GM19467 (cell line): ENCODE data around the gene ZHX3.

ENCODE experiments used
- ATAC-seq: cut with Tn5 transposase; IDR thresholded peaks from one replicate; pipeline ENCODE4 v1.9.1; 2021; ENCODE audit warnings: mild to moderate bottlenecking, moderate library complexity; ENCODE audit not compliant: unreplicated experiment

The ZHX3 gene

DNA sequence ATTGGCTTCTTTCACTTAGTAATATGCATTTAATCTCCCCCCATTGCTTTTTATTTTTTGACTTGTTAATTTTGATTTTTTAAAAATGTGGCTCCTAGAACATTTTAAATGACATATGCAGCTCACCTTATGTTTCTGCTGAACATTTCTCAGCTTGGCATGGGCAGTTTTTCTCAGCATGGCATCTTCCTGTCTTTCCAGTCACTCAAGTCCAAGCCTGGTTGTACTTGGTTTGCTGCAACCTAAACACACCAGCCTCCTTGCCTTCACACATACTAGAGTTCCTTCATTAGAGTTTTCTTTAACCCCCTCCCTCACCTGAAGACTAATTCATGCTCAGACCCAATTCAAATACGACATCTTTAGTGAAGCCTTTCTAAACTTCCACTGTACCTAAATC, 86.4 kb downstream of the ZHX3 start:
- ATAC-seq: no peak

DNA sequence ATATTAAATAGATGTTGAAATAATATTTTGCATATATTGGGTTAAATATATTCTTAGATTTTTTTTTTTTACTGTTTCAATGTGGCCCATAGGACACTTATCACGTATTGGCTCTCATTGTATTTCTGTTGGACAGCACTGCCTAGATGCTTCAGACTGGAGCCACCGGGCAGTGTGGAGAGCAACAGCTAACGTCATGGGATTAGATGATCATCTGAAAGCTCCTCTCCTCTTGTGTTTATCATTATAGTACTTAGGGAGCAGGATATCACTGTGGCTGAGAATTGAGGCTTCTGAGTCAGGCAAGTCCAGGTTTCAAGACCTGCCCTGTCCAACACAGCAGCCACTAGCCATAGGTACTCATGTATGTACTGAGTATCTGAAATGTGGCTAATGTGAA, 87.4 kb downstream of the ZHX3 start:
- no peak for ATAC-seq

DNA sequence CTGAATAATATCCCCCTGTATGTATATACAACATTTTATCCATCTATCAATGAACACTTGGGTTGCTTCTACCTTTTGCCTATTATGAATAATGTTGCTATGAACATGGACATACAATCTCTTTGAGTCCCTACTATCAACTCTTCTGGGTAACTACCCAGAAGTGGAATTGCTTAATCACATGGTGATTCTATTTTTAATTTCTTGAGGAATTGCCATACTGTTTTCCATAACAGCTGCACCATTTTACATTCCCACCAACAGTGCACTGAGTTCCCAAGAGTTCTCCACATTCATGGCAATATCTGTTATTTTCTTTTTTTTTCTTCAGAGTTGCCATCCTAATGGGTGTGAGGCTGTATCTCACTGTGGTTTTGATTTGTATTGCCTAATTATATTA, 88.3 kb downstream of the ZHX3 start:
- no peak for ATAC-seq

GRCh38 chr20:41228858-41229257, 88.7 kb downstream of the ZHX3 start:
- peak; percentile 63 for ATAC-seq

DNA sequence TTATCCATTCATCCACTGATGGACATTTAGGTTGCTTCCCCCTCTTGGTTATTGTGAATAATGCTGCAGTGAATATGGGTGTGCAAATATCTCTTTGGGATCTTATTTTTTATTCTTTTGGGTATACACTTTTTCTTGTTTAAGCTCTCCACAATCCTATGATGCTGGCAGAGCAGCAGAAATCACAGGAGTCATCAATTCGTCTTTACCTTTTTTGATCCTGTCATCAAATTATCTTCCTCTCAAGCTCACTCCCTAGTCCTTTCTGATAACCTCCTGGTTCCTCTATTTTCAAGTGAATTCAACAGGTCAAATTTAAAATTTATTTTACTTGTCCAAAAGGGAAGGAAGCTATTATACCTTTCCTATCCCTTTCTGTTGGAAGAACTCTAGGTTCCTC, 91.1 kb downstream of the ZHX3 start:
- no peak for ATAC-seq

GRCh38 chr20:41225091-41225490, 92.4 kb downstream of the ZHX3 start:
- no peak for ATAC-seq

DNA sequence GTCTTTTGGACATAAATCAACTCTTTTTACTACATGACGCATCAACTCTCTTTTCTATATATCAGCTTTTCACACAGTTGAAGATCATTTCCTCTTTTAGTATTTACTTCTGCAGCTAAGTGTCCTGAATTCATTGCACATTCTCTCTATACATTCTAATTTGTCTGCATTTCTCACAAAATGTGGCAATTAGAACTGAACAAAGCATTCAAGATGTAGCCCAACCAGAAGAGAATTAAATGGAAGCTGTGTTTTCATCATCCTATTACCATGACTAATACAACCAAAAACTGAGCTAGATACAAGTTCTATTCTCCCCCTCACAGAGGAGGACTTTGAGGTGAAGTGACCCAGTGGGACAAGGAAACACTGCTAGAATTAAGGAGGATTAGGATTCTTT, 93.2 kb downstream of the ZHX3 start:
- no peak for ATAC-seq

- no peak for ATAC-seq
These were observed 94.4 kb downstream of the ZHX3 start for GRCh38 chr20:41223112-41223511.

DNA sequence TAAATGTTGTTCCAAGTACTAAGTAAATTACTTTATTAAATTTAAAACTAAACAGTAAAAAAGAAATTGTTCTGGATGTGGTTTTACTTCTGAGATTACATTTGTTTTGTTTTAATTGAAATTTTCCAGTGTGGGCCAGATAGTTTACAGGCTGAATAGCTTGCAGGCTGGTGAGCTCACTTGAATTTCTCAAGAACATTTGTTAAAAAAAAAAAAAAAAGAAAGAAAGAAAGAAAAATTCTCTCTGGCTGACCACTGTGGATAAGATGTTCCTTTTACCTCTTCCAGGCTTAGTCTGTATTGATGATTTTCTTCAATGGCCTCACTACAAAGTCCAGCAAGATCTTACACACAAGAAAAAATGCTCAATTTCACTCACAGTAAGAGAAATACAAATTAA, 94.8 kb downstream of the ZHX3 start:
- no peak for ATAC-seq

DNA sequence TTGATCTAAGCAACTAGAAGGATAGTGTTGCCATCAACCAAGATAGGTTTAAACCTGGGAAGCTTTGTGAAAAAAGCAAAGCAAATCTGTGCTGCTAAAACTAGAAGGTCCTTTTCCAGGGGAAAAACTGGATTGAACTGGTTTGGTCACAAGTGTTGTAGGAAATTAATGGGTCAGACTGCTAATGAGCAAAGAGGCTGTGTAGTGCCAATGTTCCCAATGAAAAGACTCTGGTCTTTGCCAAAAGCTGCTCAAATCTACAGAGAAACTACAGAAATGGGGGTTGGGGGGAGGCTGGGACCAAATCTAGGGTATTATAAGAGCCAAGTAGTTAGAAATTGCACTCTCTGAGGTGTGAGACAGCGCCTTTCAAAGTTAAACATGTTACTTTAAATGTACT, 95.2 kb downstream of the ZHX3 start:
- no peak for ATAC-seq

DNA sequence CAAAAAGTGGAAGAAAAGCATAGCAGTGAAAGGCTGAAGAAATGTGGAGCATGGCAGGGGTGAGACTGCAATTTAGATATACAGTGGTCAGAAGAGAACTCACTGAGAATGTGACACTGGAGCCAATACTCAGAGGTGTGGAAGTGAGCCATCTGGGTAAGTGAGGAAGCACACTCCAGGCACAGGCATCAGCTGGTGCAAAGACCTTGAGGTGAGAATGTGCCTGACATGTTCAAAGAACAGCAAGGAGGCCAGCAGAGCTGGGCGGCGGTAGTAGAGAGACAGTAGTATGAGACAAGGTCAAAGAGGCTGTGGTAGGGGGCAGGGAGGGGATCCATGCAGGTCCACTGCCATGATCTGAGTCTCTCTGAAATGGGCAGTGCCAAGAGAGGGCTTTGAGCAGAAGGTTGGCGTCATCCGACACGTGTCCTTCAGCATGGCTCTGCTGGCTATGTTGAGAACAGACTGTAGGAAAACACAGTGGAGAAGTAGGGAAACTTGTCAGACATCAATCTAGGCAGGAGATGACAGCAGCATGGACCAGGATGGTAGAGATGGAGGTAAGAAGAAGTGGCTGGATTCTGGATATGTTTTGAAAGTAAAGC, 95.8 kb downstream of the ZHX3 start:
- ATAC-seq: no peak

DNA sequence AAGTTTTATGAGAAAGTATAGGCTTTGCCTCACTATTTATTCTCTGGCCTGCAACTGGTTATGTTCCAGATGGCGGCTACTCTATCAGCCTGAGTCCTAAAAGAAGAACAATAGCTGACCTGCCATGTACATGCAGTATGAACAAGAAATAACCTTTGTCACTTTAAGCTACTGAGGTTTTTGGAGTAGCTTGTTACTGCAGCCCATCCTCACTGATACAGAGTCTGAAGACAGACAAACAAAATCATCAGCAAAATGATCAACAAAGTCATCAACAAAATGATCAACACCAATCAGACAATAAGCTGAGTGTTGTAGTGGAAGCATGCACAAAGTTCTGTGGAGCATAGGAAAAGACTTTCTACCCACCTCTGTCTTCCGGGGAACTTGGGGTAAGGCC, 97.7 kb downstream of the ZHX3 start:
- ATAC-seq: no peak

DNA sequence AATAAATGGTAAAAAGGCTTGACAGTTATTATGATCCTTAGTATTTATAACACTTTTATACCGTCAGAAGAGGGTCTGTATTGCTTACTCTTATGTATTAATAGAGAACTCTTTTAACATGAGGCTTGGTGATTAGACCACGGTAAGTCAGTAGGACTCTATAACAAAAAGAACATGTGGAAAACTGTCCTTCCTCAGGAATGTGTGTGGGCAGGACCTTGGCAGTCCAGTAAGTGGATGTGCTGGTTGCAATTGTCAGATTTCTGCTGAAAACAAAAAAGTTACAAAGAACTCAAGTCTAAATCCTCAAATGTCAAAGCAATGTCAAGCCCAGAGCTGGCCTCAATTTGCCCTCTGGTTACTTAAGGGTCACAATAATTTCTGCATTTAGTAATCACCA, 99.1 kb downstream of the ZHX3 start:
- no peak for ATAC-seq

DNA sequence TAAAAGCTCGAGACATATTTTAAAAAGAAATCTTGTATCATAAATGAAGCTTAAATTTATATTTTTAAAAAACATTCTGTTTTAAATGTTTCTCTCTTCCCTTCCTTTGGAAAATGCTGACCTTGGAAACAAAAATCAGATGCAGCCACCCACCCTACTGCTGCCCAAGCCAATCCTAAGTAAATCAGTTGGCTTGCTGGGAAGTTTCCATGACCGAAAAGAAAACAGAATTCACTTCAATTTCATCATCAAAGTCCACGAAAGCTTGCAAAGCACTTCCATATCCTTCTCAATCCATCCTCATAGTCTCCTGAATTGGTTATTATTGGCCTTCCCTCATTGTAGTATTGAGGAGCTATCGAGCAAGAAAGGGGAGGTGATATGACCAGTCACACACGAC, 100.1 kb downstream of the ZHX3 start:
- no peak for ATAC-seq

- no peak for ATAC-seq
These were observed 102.9 kb downstream of the ZHX3 start for GRCh38 chr20:41214666-41215065.

DNA sequence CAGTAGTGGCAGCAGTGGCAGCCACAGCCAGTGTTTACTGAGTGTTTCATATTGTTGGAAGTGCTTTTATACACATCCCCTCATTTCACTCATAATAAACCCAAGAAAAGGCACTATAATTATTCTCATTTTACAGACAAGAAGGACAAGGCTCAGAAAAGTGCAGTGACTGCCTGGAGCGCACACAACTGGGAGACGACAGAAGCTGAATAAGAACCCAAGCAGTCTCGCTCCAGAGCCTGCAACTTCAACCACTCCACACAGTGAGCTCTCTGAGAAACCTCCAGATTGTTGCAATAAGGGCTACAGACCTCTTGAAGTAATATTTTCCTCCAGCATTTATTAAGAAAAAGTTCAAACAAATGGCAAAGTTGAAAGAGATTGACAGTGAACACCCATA, 103.3 kb downstream of the ZHX3 start:
- no peak for ATAC-seq

GRCh38 chr20:41213150-41213820, 104.2 kb downstream of the ZHX3 start:
- no peak for ATAC-seq

DNA sequence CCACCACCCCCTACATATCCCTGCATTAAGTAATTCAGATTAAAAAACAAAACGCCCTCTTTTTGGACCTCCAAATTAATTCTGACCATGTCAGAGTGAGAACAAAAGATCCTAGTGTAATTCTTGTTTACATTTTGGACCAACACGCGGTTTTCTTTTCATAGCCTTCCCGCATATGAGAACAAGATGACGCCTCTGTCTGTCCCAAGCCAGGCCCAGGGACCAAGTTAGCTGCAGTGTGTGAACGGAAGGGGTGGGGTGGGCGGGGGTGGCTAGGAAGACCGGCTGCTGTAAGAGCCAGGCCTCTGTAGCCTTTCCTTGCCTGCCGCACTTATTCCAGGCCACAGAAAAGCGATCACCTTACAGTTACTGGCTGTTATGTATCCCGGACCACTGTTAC, 112.2 kb downstream of the ZHX3 start:
- ATAC-seq: no peak

DNA sequence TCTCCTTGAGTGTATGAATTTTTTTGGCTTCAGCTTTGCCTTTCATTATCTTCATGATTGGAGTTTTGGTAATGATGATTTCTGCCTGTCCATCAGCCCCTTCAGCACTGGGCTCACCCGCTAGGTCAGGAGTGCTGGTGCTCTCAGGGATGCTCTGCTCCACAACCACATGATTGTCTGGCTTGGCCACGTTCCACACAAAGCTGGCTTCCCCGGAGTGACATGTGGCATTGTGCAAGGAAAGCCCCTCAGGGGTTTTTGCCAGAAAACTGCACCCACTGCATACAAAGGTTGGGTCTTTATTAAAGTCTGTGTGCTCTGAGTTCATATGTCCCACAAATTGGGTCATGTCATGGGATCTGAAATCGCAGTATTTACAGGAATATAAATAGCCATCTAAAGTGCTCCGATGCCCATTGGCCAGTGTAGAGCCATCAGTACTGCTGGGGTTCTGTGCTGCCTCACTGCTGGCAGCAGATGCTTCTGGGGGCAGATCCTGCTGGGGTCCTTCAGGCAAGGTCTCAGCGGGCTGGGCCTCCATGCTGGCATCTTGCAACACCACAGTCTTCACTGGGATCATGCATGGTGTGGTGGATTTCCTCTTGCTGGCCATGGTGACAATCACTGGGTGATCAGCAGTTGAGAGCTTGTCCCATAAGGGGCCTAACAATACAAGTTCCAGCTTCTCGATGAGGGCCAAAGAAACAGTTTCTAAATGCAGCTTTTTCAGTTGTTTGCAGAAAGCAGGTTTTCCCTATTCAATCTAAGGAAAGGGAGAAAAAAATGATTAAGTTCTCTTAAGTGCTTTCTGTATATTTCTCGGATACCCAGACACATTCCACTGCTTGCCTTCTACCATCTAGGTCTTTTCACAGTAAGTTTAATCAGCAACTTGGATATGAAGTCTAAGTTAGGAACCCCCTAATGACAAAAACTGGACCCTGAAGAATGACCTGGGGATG, 112.9 kb downstream of the ZHX3 start:
- ATAC-seq: no peak

GRCh38 chr20:41203660-41204059, 113.9 kb downstream of the ZHX3 start:
- ATAC-seq: no peak

DNA sequence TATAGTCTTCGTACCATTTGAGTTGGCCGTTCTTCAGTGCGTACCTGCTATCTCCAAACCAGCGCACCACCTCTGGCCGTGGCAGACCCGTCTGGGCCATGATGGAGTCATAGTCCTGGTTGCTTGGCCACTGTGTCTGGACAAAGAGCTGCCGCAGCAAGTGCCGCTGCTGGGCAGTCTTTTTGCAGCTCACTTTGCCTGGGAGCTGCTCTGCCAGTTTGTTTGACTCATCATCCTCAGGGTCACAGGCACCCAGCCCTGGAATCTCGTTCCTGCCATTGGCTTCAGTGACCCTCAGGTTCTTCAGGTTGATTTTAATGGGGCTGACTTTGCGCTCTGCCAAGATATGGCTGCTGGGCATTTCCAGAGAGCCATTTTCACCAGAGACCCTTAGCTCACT, 115.1 kb downstream of the ZHX3 start:
- no peak for ATAC-seq

DNA sequence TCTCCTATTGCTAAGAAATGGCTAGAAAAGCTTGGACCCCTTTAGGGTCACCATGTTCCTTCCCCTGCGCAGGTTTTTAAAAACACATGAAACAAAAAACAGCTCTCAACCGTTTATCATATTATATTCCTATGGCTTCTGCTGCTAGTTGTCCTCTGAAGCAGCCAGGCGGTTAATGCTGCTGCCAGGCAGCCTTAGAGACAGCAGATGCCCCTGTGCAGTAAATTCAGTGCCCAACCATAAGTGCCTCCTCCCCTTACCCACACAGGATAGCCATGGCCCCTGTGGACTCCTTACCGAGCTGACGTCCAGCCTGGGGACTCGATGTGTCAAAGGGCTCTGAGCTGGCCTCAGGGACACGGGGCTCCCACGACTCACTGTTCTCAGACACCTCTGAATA, 115.8 kb downstream of the ZHX3 start:
- no peak for ATAC-seq
